Astrocyte (in vitro differentiated cells and primary cell): ENCODE measurements around the gene SARNP. TPM values are rescaled to one million over a fixed set of nuclear protein-coding genes. Genes with fewer than 3 reads are reported as not detected.
A peak's percentile ranks its signal among the peaks of the same experiment; 100 is the strongest.

ENCODE experiments used
- DNase-seq: peaks from one replicate; pipeline ENCODE4 v3.0.0-alpha.2; 2010; ENCODE audit warnings: low read depth
- FAIRE-seq: peaks from 2 replicates; lab custom pipeline; 2011; peaks lifted over from hg19 to GRCh38; lab: Jason Lieb, UNC
- H2AFZ ChIP-seq: 2 replicates; pipeline ENCODE4 v1.6.0; 2012; ENCODE audit warnings: low read depth, low read length, inconsistent platforms
- H3K27ac ChIP-seq: 2 replicates; pipeline ENCODE4 v1.5.1; 2011; ENCODE audit warnings: low read depth, low read length, inconsistent platforms
- H3K27me3 ChIP-seq: 2 replicates; pipeline ENCODE4 v1.6.0; 2011; ENCODE audit warnings: low read length, inconsistent platforms; ENCODE audit not compliant: insufficient read depth
- H3K36me3 ChIP-seq: 2 replicates; pipeline ENCODE4 v1.5.1; 2011; ENCODE audit warnings: low read length, inconsistent platforms; ENCODE audit not compliant: insufficient read depth
- H3K4me1 ChIP-seq: 2 replicates; pipeline ENCODE4 v1.5.1; 2011; ENCODE audit warnings: low read length, inconsistent platforms; ENCODE audit not compliant: insufficient read depth
- H3K4me2 ChIP-seq: 2 replicates; pipeline ENCODE4 v1.6.0; 2012; ENCODE audit warnings: low read length, inconsistent platforms
- H3K4me3 ChIP-seq: 2 replicates; pipeline ENCODE4 v1.5.1; 2011; ENCODE audit warnings: low read depth, mild to moderate bottlenecking, low read length, inconsistent platforms; ENCODE audit not compliant: insufficient read depth
- H3K79me2 ChIP-seq: 2 replicates; pipeline ENCODE4 v1.6.0; 2012; ENCODE audit warnings: mild to moderate bottlenecking, low read length, inconsistent platforms; ENCODE audit not compliant: insufficient read depth
- H3K9ac ChIP-seq: 2 replicates; pipeline ENCODE4 v1.6.0; 2012; ENCODE audit warnings: mild to moderate bottlenecking, low read length, inconsistent platforms
- H3K9me3 ChIP-seq: 2 replicates; pipeline ENCODE4 v1.5.1; 2012; ENCODE audit warnings: low read depth, mild to moderate bottlenecking, low read length, inconsistent platforms; ENCODE audit not compliant: insufficient read depth
- H4K20me1 ChIP-seq: 2 replicates; pipeline ENCODE4 v1.6.0; 2012; ENCODE audit warnings: low read length, inconsistent platforms; ENCODE audit not compliant: insufficient read depth
- H3K27ac Mint-ChIP-seq: one replicate; pipeline ENCODE4 v1.8.0; 2021; ENCODE audit warnings: mild to moderate bottlenecking, mixed read lengths; ENCODE audit not compliant: unreplicated experiment
- H3K27me3 Mint-ChIP-seq: one replicate; pipeline ENCODE4 v1.8.0; 2021; ENCODE audit warnings: low read depth, mixed read lengths; ENCODE audit not compliant: unreplicated experiment
- H3K36me3 Mint-ChIP-seq: one replicate; pipeline ENCODE4 v1.8.0; 2021; ENCODE audit warnings: low read depth, mixed read lengths; ENCODE audit not compliant: unreplicated experiment
- H3K4me1 Mint-ChIP-seq: one replicate; pipeline ENCODE4 v1.8.0; 2021; ENCODE audit warnings: low read depth, mixed read lengths; ENCODE audit not compliant: unreplicated experiment
- H3K4me3 Mint-ChIP-seq: one replicate; pipeline ENCODE4 v1.8.0; 2021; ENCODE audit warnings: mild to moderate bottlenecking, moderate library complexity, mixed read lengths; ENCODE audit not compliant: unreplicated experiment
- H3K9me3 Mint-ChIP-seq: one replicate; pipeline ENCODE4 v1.8.0; 2021; ENCODE audit warnings: mild to moderate bottlenecking, mixed read lengths; ENCODE audit not compliant: unreplicated experiment
- EZH2 ChIP-seq: IDR thresholded peaks from 2 replicates; pipeline ENCODE4 v1.6.1; 2012; ENCODE audit warnings: mild to moderate bottlenecking, low read length, inconsistent platforms; ENCODE audit not compliant: insufficient read depth
- total RNA-seq: library from RNA; stranded (reverse); gene quantifications from 2 replicates; pipeline ENCODE4 v1.2.1, GENCODE V29; 2021
- TF ChIP-seq, protein P1 (sequence below): IDR thresholded peaks from 2 replicates; pipeline ENCODE4 v1.5.1; 2011; ENCODE audit warnings: low read depth, mild to moderate bottlenecking, inconsistent platforms, low read length, moderate library complexity; ENCODE audit not compliant: insufficient read depth

The SARNP gene
- total RNA-seq, 1 donor from 2014 or later = 105 TPM

DNA sequence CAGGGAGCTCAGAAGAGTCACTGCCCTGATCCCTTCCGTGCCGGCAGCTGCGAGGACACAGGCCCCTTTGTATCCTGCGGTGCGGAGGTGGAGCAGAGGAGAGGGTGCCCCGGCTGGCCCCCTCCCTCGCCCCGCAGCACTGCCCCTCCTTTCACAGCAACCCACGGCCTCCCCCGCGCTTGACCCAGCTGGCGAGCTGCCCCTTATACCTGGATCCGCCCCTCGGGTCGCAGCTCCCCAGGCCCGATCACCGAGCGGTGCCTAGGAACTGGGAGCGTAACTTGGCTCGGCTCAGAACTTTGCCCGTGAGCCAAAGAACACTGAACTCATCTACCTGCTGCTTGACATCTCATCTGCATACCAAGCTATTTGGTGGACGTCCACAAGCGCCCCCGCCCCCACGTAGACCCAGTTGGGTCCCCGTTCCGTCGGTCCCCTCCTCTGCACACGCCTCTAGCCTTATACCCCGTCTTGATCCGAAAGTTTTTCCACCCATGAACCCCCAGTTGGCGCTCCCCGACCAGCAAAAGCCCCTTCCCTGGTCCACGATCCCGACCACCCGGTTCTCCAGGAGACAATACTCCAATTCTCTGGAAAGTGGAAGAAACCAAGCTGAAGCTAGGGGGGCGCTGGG, 12.6 kb upstream of the SARNP start:
- DNase-seq = no peak
- TF ChIP-seq EZH2 = no peak
- H3K36me3 ChIP-seq = peaks cover 2% of the 10 kb centered on the region
- Mint-ChIP-seq H3K27me3 (no peaks in the 10 kb centered on the region), H3K4me3 (peak overlapping the region; percentile 99), H3K27ac (peak overlapping the region; percentile 92), H3K9me3 (no peaks in the 10 kb centered on the region), H3K36me3 (peaks cover 13% of the 10 kb centered on the region), H3K4me1 (peaks cover 22% of the 10 kb centered on the region)
- no peaks in the 10 kb centered on the region for H3K27me3 ChIP-seq
- H3K9me3 ChIP-seq = no peaks in the 10 kb centered on the region
- H3K4me3 ChIP-seq = peak overlapping the region; percentile 92
- peak overlapping the region; percentile 97 for H3K4me2 ChIP-seq
- peak overlapping the region; percentile 79 for H2AFZ ChIP-seq
- H3K4me1 ChIP-seq = peaks cover 21% of the 10 kb centered on the region
- peaks cover 2% of the 10 kb centered on the region for H4K20me1 ChIP-seq
- H3K27ac ChIP-seq = peak overlapping the region; percentile 84
- H3K79me2 ChIP-seq = peaks cover 51% of the 10 kb centered on the region
- FAIRE-seq = no peak
- H3K9ac ChIP-seq = peak overlapping the region; percentile 93

DNA sequence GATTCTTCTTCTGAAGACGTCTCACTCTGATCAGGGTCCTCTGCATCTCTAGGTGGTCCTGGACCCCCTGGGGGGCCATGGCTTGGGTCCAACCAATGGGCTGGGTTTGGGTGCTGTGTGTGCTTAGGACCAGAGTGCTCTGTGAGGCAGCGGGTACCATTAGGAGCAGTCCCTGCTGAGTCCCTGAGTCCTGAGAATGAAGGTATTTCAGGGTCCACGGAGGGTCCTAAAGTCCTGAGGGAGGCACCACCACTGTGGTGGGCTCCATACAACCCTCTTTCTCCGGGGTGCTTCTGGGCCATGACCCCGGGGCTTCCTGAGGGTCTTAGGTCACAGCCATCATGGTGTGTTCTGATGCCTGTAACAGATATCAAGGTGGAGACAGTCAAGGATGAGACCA, 10.8 kb upstream of the SARNP start:
- H3K4me3 Mint-ChIP-seq = peak overlapping the region; percentile 99

DNA sequence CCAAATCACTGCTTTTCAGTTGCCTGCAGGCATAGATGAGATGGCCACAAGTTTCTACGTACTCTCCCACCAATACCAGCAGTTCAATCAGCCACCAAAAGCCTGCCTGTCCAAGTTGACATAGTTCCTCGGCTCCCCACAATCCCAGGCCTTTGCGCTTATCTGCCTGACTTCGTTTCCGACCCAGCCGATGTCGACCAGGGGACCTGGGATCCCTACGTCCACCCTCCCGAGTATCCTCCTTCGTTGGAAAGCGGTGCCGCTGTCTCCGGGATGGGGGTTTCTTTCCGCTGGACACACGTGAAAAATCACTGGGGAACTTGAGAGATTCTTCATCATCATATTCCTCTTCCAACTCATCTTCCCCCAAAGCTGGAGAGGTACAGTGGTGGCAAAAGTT, 10.3 kb upstream of the SARNP start:
- Histone ChIP-seq H3K9me3 (no peaks in the 10 kb centered on the region), H3K27me3 (no peaks in the 10 kb centered on the region), H3K9ac (peak overlapping the region; percentile 17), H3K79me2 (peaks cover 64% of the 10 kb centered on the region), H3K4me2 (peak overlapping the region; percentile 97), H3K36me3 (peaks cover 9% of the 10 kb centered on the region), H4K20me1 (peaks cover 4% of the 10 kb centered on the region), H3K4me1 (peaks cover 22% of the 10 kb centered on the region), H2AFZ (no peak overlapping the region), H3K27ac (no peak overlapping the region), H3K4me3 (peak overlapping the region; percentile 92)
- Mint-ChIP-seq H3K4me1 (peaks cover 26% of the 10 kb centered on the region), H3K27ac (peak overlapping the region; percentile 86), H3K27me3 (no peaks in the 10 kb centered on the region), H3K36me3 (peaks cover 11% of the 10 kb centered on the region), H3K9me3 (no peaks in the 10 kb centered on the region), H3K4me3 (peak overlapping the region; percentile 80)
- FAIRE-seq (no peak), DNase-seq (no peak)
- TF ChIP-seq, protein P1, sequence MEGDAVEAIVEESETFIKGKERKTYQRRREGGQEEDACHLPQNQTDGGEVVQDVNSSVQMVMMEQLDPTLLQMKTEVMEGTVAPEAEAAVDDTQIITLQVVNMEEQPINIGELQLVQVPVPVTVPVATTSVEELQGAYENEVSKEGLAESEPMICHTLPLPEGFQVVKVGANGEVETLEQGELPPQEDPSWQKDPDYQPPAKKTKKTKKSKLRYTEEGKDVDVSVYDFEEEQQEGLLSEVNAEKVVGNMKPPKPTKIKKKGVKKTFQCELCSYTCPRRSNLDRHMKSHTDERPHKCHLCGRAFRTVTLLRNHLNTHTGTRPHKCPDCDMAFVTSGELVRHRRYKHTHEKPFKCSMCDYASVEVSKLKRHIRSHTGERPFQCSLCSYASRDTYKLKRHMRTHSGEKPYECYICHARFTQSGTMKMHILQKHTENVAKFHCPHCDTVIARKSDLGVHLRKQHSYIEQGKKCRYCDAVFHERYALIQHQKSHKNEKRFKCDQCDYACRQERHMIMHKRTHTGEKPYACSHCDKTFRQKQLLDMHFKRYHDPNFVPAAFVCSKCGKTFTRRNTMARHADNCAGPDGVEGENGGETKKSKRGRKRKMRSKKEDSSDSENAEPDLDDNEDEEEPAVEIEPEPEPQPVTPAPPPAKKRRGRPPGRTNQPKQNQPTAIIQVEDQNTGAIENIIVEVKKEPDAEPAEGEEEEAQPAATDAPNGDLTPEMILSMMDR = no peak
- no peak for TF ChIP-seq EZH2

More for the DNA sequence above, 10.8 kb upstream of the SARNP start:
- Histone ChIP-seq H3K4me2 (peak overlapping the region; percentile 97), H2AFZ (no peak overlapping the region), H3K27me3 (no peaks in the 10 kb centered on the region), H3K4me3 (peak overlapping the region; percentile 92), H3K79me2 (peaks cover 64% of the 10 kb centered on the region), H3K36me3 (peaks cover 3% of the 10 kb centered on the region), H4K20me1 (peaks cover 4% of the 10 kb centered on the region), H3K9ac (peak overlapping the region; percentile 93), H3K9me3 (no peaks in the 10 kb centered on the region), H3K27ac (no peak overlapping the region), H3K4me1 (peaks cover 22% of the 10 kb centered on the region)
- peaks cover 11% of the 10 kb centered on the region for H3K36me3 Mint-ChIP-seq
- DNase-seq (no peak), FAIRE-seq (no peak)
- peaks cover 26% of the 10 kb centered on the region for H3K4me1 Mint-ChIP-seq
- TF ChIP-seq, protein P1 = no peak
- TF ChIP-seq EZH2 = no peak
- no peak overlapping the region for H3K27ac Mint-ChIP-seq
- no peaks in the 10 kb centered on the region for H3K9me3 Mint-ChIP-seq
- H3K27me3 Mint-ChIP-seq = no peaks in the 10 kb centered on the region
